Natural killer cell (primary cell): ENCODE results near the gene MBTPS2. TPM values are rescaled to one million over a fixed set of nuclear protein-coding genes. Genes with fewer than 3 reads are reported as not detected.
"Not testable (repeated sequence)": the region's sequence is repeated elsewhere in the genome, so short reads cannot be mapped to it uniquely, and the experiment has no call there.

Experiments
- ATAC-seq, 3 donors: fragments of 150-1000 bp in 2 of 3; fragments of 200-7000 bp in 1 of 3; cut with Tn5 transposase; 1 replicate in 1 of 3; 2 replicates in 2 of 3; pipeline ENCODE4 v1.10.0; 2021; ENCODE audit warnings: mild to moderate bottlenecking in 2 of 3, moderate library complexity in 2 of 3
- DNase-seq, 2 donors: peaks; one replicate each; pipeline versions ENCODE4 v3.0.0 to v3.0.0-alpha.2; 2013 to 2021; ENCODE audit warnings: mixed read lengths in 1 of 2
- H3K27ac ChIP-seq: one replicate; pipeline ENCODE4 v1.5.1; 2013; ENCODE audit warnings: mild to moderate bottlenecking, low read length
- H3K27me3 ChIP-seq: one replicate; pipeline ENCODE4 v1.6.1; 2013; ENCODE audit warnings: low read length; ENCODE audit not compliant: control insufficient read depth, insufficient read depth
- H3K36me3 ChIP-seq: one replicate; pipeline ENCODE4 v1.6.1; 2013; ENCODE audit warnings: low read length; ENCODE audit not compliant: control insufficient read depth, insufficient read depth
- H3K4me1 ChIP-seq: one replicate; pipeline ENCODE4 v1.6.1; 2013; ENCODE audit warnings: low read length; ENCODE audit not compliant: control insufficient read depth, insufficient read depth
- H3K4me3 ChIP-seq: one replicate; pipeline ENCODE4 v1.5.1; 2013; ENCODE audit warnings: low read length
- H3K9me3 ChIP-seq: one replicate; pipeline ENCODE4 v1.6.1; 2013; ENCODE audit warnings: low read length; ENCODE audit not compliant: control insufficient read depth, insufficient read depth
- H3K27ac Mint-ChIP-seq, 2 donors: one replicate each; pipeline ENCODE4 v1.8.0; 2022; ENCODE audit warnings: mild to moderate bottlenecking in 2 of 2, mixed read lengths in 2 of 2, moderate library complexity in 1 of 2
- H3K27me3 Mint-ChIP-seq, 2 donors: one replicate each; pipeline ENCODE4 v1.8.0; 2022; ENCODE audit warnings: low read depth in 2 of 2, mixed read lengths in 2 of 2
- H3K36me3 Mint-ChIP-seq: one replicate; pipeline ENCODE4 v1.8.0; 2022; ENCODE audit warnings: mixed read lengths
- H3K4me1 Mint-ChIP-seq, 2 donors: one replicate each; pipeline ENCODE4 v1.8.0; 2022; ENCODE audit warnings: mixed read lengths in 2 of 2
- H3K4me3 Mint-ChIP-seq: one replicate; pipeline ENCODE4 v1.8.0; 2022; ENCODE audit warnings: mild to moderate bottlenecking, moderate library complexity, mixed read lengths
- H3K9me3 Mint-ChIP-seq, 2 donors: one replicate each; pipeline ENCODE4 v1.8.0; 2022; ENCODE audit warnings: mixed read lengths in 2 of 2
- WGBS: methylation state at CpG from one replicate; pipeline ENCODE4 v1.1.7; 2013; ENCODE audit warnings: missing lambda C conversion rate; ENCODE audit not compliant: insufficient coverage; 5-methylcytosine and 5-hydroxymethylcytosine counted together
- intact Hi-C: fragments of 100-400 bp; cut with micrococcal nuclease; formaldehyde crosslinking; loops from one replicate; pipeline ENCODE4 v1.14.2; 2022
- total RNA-seq, 4 donors: library from RNA; stranded (reverse); fragments of 120-200 nt in 1 of 4; gene quantifications; one replicate each; pipeline versions ENCODE4 v1.2.3 to v1.2.4, GENCODE V29; 2013 to 2022
- TF ChIP-seq, protein P1 (sequence below): fragments of 200-600 bp; IDR thresholded peaks from one replicate; pipeline ENCODE4 v1.8.0; 2022; ENCODE audit warnings: antibody characterized with exemption

MBTPS2 gene
- total RNA-seq, 3 donors from 2014 or later (not counting 1 experiment from before 2014, with no cell fraction given), result 5.0 to 7.5 (median 5.6) TPM

DNA sequence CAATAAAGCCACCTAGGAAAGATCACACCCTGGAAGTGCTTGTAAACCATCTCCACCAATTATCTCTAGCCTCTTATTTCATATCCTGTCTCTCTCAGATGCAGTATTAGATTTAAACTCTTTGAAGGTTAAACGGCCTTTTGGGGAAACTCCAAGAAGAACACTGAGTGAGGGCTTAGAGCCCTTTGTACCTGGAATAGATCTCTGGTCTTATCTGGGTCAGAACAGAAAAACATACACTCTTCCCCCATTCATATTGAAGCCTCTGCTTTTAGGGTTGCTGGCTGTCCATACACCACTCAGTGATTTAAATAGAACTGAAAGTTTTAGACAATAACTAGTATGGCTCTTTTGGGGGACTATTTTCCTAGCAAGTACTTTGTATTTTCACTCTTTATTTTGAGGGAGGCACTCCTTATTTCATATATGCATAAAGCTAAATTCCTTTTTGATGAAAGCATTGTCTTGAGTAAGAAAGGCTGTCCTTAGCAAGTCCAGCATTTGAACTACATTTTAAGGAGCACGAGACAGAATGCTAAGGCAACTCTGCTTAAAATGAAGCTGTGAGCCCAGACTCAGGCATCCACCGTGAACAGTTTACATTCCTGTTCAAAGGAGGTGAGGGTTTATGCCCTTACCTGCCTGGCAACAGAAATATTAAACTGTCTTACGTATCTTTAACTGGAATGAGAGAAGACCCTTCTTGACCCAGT lies 33.8 kb downstream of the MBTPS2 start:
- Mint-ChIP-seq H3K4me1 (peaks cover 0 to 4% of the 10 kb centered on the region in 2 donors), H3K27me3 (no peaks in the 10 kb centered on the region), H3K36me3 (no peaks in the 10 kb centered on the region), H3K9me3 (no peaks in the 10 kb centered on the region), H3K27ac (no peak overlapping the region), H3K4me3 (no peak overlapping the region)
- Histone ChIP-seq H3K4me1 (no peaks in the 10 kb centered on the region), H3K36me3 (no peaks in the 10 kb centered on the region), H3K27me3 (no peaks in the 10 kb centered on the region), H3K4me3 (no peak overlapping the region), H3K27ac (no peak overlapping the region), H3K9me3 (no peaks in the 10 kb centered on the region)
- 100% methylated on average over 2 of the region's 4 CpGs for WGBS
- intact Hi-C loops, result no loop called here
- ATAC-seq (no peak), DNase-seq (no peak)
- TF ChIP-seq, protein P1, sequence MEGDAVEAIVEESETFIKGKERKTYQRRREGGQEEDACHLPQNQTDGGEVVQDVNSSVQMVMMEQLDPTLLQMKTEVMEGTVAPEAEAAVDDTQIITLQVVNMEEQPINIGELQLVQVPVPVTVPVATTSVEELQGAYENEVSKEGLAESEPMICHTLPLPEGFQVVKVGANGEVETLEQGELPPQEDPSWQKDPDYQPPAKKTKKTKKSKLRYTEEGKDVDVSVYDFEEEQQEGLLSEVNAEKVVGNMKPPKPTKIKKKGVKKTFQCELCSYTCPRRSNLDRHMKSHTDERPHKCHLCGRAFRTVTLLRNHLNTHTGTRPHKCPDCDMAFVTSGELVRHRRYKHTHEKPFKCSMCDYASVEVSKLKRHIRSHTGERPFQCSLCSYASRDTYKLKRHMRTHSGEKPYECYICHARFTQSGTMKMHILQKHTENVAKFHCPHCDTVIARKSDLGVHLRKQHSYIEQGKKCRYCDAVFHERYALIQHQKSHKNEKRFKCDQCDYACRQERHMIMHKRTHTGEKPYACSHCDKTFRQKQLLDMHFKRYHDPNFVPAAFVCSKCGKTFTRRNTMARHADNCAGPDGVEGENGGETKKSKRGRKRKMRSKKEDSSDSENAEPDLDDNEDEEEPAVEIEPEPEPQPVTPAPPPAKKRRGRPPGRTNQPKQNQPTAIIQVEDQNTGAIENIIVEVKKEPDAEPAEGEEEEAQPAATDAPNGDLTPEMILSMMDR, result no peak

DNA sequence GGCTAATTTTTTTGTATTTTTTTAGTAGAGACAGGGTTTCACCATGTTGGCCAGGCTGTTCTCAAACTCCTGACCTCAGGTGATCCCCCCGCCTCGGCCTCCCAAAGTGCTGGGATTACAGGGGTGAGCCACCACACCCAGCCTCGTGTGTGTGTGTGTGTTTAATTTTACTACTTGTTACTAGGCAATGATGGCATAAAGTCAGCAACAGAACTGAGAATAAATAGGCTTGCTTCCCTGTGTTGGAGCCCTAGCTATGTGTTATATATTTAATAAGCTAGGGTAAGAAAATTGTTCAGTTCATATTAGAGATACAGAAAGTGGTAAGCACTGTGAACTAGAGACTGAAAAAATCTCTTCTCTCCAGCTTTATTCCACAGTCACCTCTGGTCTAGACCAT lies 34.8 kb downstream of the MBTPS2 start:
- H3K27ac ChIP-seq, H3K4me3 ChIP-seq, DNase-seq, intact Hi-C loops, H3K27me3 ChIP-seq, H3K27me3 Mint-ChIP-seq, H3K36me3 Mint-ChIP-seq, H3K9me3 ChIP-seq, H3K4me3 Mint-ChIP-seq, H3K27ac Mint-ChIP-seq, H3K9me3 Mint-ChIP-seq, H3K36me3 ChIP-seq, H3K4me1 Mint-ChIP-seq, ATAC-seq, H3K4me1 ChIP-seq: not testable (repeated sequence)
- WGBS, result 92% methylated on average over 3 of the region's 3 CpGs

DNA sequence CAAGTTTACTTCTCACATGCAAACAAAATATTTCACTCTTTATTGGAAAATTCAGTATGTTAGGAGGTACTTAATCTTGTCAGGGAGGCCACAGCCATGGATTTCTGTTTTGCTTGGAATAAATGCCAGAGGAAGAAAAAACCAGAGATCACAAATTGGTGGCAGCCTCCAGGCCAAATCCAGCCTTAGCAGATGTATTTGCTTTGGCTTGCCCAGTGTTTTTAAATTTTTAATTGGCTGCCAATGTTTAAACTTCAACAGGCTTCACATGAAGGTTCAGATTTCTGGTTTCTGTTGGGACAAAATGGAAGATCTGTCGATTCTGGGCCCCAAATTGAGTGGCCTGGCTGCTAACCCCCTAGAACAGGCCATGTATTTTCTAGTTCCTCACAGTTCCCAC lies 35.6 kb downstream of the MBTPS2 start:
- Histone ChIP-seq H3K4me1 (no peaks in the 10 kb centered on the region), H3K4me3 (no peak overlapping the region), H3K9me3 (no peaks in the 10 kb centered on the region), H3K36me3 (no peaks in the 10 kb centered on the region), H3K27ac (no peak overlapping the region), H3K27me3 (no peaks in the 10 kb centered on the region)
- no peak for ATAC-seq
- Mint-ChIP-seq H3K4me3 (no peak overlapping the region), H3K9me3 (no peaks in the 10 kb centered on the region), H3K4me1 (no peaks in the 10 kb centered on the region), H3K36me3 (no peaks in the 10 kb centered on the region), H3K27me3 (no peaks in the 10 kb centered on the region), H3K27ac (no peak overlapping the region)
- intact Hi-C loops, result no loop called here
- TF ChIP-seq, protein P1, result no peak
- WGBS, result no CpG with 5 or more reads among the region's 1 CpG
- no peak for DNase-seq

DNA sequence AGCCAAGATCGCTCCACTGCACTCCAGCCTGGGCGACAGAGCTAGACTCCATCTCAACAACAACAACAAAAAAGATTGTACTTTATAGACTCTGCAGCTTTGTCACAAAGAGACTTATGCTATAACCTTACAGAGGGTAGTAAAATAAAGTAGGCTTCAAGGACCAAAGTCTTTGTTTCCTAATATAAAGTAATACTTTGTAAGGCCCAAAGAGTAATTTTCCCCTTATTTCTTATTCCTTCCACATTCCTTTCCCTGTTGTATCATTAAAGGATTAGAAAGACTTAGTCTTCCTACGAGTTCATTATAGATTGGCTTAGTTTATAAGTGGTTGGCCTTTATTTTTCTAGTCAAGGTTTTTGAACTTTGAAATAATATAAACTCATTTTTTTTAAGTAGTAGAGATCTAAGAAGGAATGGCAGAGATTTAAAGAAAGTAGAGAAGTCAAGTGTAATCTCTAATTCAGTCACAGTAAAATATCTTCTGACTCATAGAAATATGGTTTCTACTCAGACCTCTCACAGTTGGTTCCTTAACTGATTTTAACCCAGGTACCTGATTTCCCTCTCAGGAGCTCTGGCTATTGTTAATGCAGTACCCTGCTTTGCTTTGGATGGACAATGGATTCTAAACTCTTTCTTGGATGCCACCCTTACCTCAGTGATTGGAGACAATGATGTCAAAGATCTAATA lies 42.6 kb downstream of the MBTPS2 start:
- TF ChIP-seq, protein P1, result no peak
- Mint-ChIP-seq H3K9me3 (no peaks in the 10 kb centered on the region), H3K4me3 (no peak overlapping the region), H3K27me3 (no peaks in the 10 kb centered on the region), H3K4me1 (no peaks in the 10 kb centered on the region), H3K36me3 (no peaks in the 10 kb centered on the region), H3K27ac (no peak overlapping the region)
- ATAC-seq (no peak), DNase-seq (no peak)
- H3K9me3 ChIP-seq, result no peaks in the 10 kb centered on the region
- no peaks in the 10 kb centered on the region for H3K4me1 ChIP-seq
- no peak overlapping the region for H3K27ac ChIP-seq
- intact Hi-C loops, result no loop called here
- no peaks in the 10 kb centered on the region for H3K36me3 ChIP-seq
- 93% methylated on average over 2 of the region's 3 CpGs for WGBS
- H3K4me3 ChIP-seq, result no peak overlapping the region
- H3K27me3 ChIP-seq, result no peaks in the 10 kb centered on the region
